ENCODE data around the gene OR9A2. TPM values are rescaled to one million over a fixed set of nuclear protein-coding genes. Genes with fewer than 3 reads are reported as not detected.

The OR9A2 gene
- not detected in 2 replicates for total RNA-seq

DNA sequence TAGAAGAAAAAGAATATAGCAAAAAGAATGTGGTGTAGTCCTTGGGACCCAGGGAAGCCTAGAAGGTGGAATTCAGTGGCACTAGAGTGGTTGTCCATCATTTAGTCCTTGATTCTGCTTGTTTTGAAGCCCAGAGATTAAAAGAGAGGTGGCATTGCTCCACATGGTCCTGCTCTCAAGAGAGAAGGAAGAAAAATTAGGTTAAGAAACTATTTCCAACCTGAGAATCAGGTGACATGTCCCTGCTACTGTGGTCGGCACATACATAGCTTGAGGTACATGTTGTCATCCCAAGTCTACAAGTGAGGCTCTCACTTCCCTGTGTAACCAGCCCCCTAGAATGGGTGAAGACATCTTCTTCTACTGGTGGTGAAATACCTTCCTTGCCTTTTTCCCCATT lies at the start of gene OR9A2:
TSS of gene OR9A2 (minus strand) at position 101 of the 400 bp plus-strand sequence. CDS start at position 101, 0 bp downstream.

DNA sequence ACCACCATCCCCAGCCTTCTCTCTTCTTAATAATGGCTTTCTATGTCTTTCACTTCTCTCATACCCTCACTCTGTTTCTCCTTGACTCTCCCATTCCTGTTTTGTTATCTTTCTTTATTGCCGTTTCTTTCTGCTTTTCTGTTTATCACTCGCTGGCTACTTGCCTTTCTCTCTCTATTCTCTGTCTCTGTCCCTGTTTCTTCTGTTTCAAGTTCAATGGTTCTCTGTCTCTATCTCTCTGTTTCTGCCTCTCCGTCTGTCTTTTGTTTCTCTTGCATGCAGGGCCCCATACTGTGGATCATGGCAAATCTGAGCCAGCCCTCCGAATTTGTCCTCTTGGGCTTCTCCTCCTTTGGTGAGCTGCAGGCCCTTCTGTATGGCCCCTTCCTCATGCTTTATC lies 25.1 kb upstream of the OR9A2 start, which contains the start of gene OR6V1:
TSS of gene OR6V1 (plus strand) at position 301 of the 400 bp plus-strand sequence. CDS start at position 301, 0 bp downstream.

Other genes with a start within 250 kb of the OR9A2 start
- under 0.01 and 0.72 TPM in 2 replicates for gene EPHB6, start 172.1 kb downstream of the OR9A2 start, total RNA-seq
- under 0.01 TPM in 1 of 2 replicates, not detected in the other for gene TRPV6, start 141.4 kb downstream of the OR9A2 start, total RNA-seq
- not detected in 2 replicates for gene TRPV5, start 93.4 kb downstream of the OR9A2 start, total RNA-seq
- not detected in 2 replicates for gene LLCFC1, start 87.6 kb downstream of the OR9A2 start, total RNA-seq
- 0.72 TPM in 1 of 2 replicates, not detected in the other for gene KEL, start 64.8 kb downstream of the OR9A2 start, total RNA-seq
- gene OR6V1, start 25.2 kb upstream of the OR9A2 start, total RNA-seq: not detected in 2 replicates
- gene PIP, start 104.9 kb upstream of the OR9A2 start, total RNA-seq: not detected in 2 replicates
- gene TAS2R39, start 156.3 kb upstream of the OR9A2 start, total RNA-seq: not detected in 2 replicates
- 0.24 TPM in 1 of 2 replicates, not detected in the other for gene TAS2R40, start 194.9 kb upstream of the OR9A2 start, total RNA-seq
- 94.2 and 99.5 TPM in 2 replicates for gene GSTK1, start 236.3 kb upstream of the OR9A2 start, total RNA-seq

Data from tracheal epithelial cell (primary cell).